Tibial nerve (tissue), 3 donors: ENCODE data around the gene TFPI2.

Experiments used
- POLR2A ChIP-seq, 2 donors: fragments of 450-650 bp; IDR thresholded peaks; one replicate each; pipeline ENCODE4 v1.6.1; 2017; ENCODE audit warnings: antibody characterized with exemption in 2 of 2, mild to moderate bottlenecking in 2 of 2, moderate library complexity in 2 of 2
- TF ChIP-seq, protein P1 (sequence below), 5 experiments: fragments of 200-600 bp in 3 of 5; fragments of 450-650 bp in 2 of 5; sonication (generic) in 3 of 5; IDR thresholded peaks; one replicate each; pipeline ENCODE4 v1.5.1; 2016 to 2019; ENCODE audit warnings: antibody characterized with exemption in 5 of 5, mild to moderate bottlenecking in 3 of 5, moderate library complexity in 2 of 5

DNA sequence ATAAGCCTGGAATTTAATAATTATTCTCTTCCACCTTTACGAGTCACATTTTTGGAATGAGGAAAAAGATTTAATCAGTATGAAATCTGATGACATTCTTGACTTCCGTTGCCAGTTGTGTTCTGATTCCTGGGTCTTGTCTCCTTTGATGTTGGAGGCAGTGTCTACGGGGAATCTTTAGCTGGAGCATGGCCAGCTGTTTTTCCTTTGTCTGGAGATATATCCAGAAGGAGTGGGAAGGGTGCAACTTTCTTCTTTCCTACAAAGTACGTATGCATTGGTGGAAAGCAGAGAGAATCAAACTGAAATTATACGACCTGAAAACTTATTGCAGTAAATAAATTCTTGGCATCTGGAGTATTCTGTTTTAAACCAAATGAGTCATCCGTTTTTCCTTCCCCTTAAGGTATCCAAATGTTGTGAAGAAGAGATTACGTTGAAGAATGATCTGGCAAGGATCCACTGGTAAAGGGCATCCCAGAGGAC lies 24.1 kb upstream of the TFPI2 start:
- no peak for TF ChIP-seq POLR2A (IDR thresholded peaks at IDR 0.05)
- TF ChIP-seq, protein P1, sequence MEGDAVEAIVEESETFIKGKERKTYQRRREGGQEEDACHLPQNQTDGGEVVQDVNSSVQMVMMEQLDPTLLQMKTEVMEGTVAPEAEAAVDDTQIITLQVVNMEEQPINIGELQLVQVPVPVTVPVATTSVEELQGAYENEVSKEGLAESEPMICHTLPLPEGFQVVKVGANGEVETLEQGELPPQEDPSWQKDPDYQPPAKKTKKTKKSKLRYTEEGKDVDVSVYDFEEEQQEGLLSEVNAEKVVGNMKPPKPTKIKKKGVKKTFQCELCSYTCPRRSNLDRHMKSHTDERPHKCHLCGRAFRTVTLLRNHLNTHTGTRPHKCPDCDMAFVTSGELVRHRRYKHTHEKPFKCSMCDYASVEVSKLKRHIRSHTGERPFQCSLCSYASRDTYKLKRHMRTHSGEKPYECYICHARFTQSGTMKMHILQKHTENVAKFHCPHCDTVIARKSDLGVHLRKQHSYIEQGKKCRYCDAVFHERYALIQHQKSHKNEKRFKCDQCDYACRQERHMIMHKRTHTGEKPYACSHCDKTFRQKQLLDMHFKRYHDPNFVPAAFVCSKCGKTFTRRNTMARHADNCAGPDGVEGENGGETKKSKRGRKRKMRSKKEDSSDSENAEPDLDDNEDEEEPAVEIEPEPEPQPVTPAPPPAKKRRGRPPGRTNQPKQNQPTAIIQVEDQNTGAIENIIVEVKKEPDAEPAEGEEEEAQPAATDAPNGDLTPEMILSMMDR (IDR thresholded peaks at IDR 0.05), result no peak
